IMR-90 (cell line): ENCODE data around the gene TEP1.

Experiments used
- BHLHE40 ChIP-seq: fragments of 150-350 bp; IDR thresholded peaks from 2 replicates; pipeline ENCODE4 v1.6.1; 2016; ENCODE audit warnings: mild to moderate bottlenecking, low read depth, low read length
- CEBPB ChIP-seq: IDR thresholded peaks from 2 replicates; pipeline ENCODE4 v1.6.1; 2012; ENCODE audit warnings: low read depth, low read length, improper control_type of control experiment
- MAFK ChIP-seq: IDR thresholded peaks from 2 replicates; pipeline ENCODE4 v1.6.1; 2012; ENCODE audit warnings: low read depth, low read length, improper control_type of control experiment
- NFE2L2 ChIP-seq: fragments of 150-350 bp; IDR thresholded peaks from 2 replicates; pipeline ENCODE4 v1.6.1; 2016; ENCODE audit warnings: low read depth, mild to moderate bottlenecking, low read length
- POLR2A ChIP-seq: IDR thresholded peaks from 2 replicates; pipeline ENCODE4 v1.6.1; 2012; ENCODE audit warnings: mild to moderate bottlenecking, low read depth, low read length
- RCOR1 ChIP-seq: IDR thresholded peaks from 2 replicates; pipeline ENCODE4 v1.6.1; 2012; ENCODE audit warnings: mild to moderate bottlenecking, low read length, improper control_type of control experiment; ENCODE audit not compliant: insufficient replicate concordance
- TF ChIP-seq, protein P1 (sequence below): conservative IDR thresholded peaks from 2 replicates; pipeline ENCODE4 v1.5.1; 2012; ENCODE audit warnings: mild to moderate bottlenecking, low read depth, low read length, improper control_type of control experiment
- TF ChIP-seq, protein P2 (sequence below): fragments of 150-350 bp; IDR thresholded peaks from 2 replicates; pipeline ENCODE4 v1.6.1; 2017; ENCODE audit warnings: mild to moderate bottlenecking, antibody characterized with exemption, low read length, low read depth

DNA sequence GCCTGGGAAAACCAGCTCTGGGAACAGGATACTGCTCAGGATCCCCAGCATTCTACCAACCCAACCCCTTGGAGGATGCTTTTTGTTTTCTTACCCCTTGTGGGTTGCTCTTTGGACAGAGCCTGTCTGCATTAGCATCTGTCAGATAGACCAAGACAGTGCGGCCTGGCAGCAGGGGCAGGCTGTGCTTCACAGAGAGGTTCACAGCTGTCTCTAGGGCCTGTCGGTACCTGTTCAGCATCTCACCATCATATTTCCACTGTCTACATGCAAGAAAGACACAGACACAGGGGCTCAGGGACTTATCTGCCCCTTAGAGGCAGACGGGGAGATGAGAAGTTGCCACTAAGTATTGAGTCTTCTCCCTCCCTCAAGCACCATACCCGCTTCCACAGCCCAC is 21.8 kb downstream of the TEP1 start:
- TF ChIP-seq, protein P1, sequence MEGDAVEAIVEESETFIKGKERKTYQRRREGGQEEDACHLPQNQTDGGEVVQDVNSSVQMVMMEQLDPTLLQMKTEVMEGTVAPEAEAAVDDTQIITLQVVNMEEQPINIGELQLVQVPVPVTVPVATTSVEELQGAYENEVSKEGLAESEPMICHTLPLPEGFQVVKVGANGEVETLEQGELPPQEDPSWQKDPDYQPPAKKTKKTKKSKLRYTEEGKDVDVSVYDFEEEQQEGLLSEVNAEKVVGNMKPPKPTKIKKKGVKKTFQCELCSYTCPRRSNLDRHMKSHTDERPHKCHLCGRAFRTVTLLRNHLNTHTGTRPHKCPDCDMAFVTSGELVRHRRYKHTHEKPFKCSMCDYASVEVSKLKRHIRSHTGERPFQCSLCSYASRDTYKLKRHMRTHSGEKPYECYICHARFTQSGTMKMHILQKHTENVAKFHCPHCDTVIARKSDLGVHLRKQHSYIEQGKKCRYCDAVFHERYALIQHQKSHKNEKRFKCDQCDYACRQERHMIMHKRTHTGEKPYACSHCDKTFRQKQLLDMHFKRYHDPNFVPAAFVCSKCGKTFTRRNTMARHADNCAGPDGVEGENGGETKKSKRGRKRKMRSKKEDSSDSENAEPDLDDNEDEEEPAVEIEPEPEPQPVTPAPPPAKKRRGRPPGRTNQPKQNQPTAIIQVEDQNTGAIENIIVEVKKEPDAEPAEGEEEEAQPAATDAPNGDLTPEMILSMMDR: no peak
- TF ChIP-seq POLR2A (no peak), CEBPB (no peak), BHLHE40 (no peak), NFE2L2 (no peak), RCOR1 (no peak), MAFK (no peak)
- TF ChIP-seq, protein P2, sequence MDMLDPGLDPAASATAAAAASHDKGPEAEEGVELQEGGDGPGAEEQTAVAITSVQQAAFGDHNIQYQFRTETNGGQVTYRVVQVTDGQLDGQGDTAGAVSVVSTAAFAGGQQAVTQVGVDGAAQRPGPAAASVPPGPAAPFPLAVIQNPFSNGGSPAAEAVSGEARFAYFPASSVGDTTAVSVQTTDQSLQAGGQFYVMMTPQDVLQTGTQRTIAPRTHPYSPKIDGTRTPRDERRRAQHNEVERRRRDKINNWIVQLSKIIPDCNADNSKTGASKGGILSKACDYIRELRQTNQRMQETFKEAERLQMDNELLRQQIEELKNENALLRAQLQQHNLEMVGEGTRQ: no peak
